Measurements from ENCODE around the gene UVSSA.

DNA sequence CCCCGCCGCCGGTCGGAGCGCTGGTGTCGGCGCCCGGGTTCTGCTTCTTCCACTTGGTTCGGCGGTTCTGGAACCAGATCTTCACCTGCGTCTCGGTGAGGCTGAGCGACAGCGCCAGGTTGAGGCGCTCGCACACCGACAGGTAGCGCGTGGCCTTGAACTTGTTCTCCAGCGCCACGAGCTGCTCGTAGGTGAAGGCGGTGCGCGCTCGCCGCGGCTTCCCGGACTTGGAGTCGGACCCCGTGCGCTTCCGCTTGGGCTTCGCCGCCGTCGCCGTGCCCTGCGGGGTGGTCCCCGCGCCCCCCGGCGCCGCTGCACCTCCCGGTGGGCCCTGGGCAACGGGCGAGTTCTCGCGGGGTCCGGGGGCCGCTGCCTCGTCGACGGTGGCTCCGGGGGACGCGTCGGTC, 56.2 kb downstream of the UVSSA start:
- TF ChIP-seq, protein P1, sequence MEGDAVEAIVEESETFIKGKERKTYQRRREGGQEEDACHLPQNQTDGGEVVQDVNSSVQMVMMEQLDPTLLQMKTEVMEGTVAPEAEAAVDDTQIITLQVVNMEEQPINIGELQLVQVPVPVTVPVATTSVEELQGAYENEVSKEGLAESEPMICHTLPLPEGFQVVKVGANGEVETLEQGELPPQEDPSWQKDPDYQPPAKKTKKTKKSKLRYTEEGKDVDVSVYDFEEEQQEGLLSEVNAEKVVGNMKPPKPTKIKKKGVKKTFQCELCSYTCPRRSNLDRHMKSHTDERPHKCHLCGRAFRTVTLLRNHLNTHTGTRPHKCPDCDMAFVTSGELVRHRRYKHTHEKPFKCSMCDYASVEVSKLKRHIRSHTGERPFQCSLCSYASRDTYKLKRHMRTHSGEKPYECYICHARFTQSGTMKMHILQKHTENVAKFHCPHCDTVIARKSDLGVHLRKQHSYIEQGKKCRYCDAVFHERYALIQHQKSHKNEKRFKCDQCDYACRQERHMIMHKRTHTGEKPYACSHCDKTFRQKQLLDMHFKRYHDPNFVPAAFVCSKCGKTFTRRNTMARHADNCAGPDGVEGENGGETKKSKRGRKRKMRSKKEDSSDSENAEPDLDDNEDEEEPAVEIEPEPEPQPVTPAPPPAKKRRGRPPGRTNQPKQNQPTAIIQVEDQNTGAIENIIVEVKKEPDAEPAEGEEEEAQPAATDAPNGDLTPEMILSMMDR (IDR thresholded peaks at IDR 0.05), result no peak
- TF ChIP-seq POLR2A (IDR thresholded peaks at IDR 0.05), result no peak
- TF ChIP-seq POLR2AphosphoS5 (IDR thresholded peaks at IDR 0.05; ENCODE audit: insufficient read depth in 1 of 2, low read depth in 1 of 2), result no peak

All from vagina (tissue), 2 donors.